D721Med (cell line): ENCODE measurements around the gene PNMA6E.
"Not testable (repeated sequence)": the region's sequence is repeated elsewhere in the genome, so short reads cannot be mapped to it uniquely, and the experiment has no call there.

Source experiments
- DNase-seq: peaks from one replicate; pipeline ENCODE4 v3.0.0; 2011; ENCODE audit warnings: low spot score; ENCODE audit not compliant: insufficient read length
- FAIRE-seq: peaks from 2 replicates; lab custom pipeline; 2011; peaks lifted over from hg19 to GRCh38; lab: Jason Lieb, UNC
- CTCF ChIP-seq: IDR thresholded peaks from 2 replicates; pipeline ENCODE4 v1.5.1; 2012; ENCODE audit warnings: mild to moderate bottlenecking, control low read depth; ENCODE audit not compliant: insufficient read depth; ENCODE audit errors: missing control alignments

Gene PNMA6E

GRCh38 chrX:153388722-153389459, 12.3 kb downstream of the PNMA6E start:
- FAIRE-seq (no peak), DNase-seq (no peak)
- TF ChIP-seq CTCF, result no peak

- FAIRE-seq, result no peak
- DNase-seq, result no peak
- no peak for TF ChIP-seq CTCF
These were observed 13.0 kb downstream of the PNMA6E start for GRCh38 chrX:153387987-153388721.

- no peak for FAIRE-seq
- DNase-seq, result no peak
- TF ChIP-seq CTCF, result no peak
These were observed 13.8 kb downstream of the PNMA6E start for GRCh38 chrX:153387345-153387744.

DNA sequence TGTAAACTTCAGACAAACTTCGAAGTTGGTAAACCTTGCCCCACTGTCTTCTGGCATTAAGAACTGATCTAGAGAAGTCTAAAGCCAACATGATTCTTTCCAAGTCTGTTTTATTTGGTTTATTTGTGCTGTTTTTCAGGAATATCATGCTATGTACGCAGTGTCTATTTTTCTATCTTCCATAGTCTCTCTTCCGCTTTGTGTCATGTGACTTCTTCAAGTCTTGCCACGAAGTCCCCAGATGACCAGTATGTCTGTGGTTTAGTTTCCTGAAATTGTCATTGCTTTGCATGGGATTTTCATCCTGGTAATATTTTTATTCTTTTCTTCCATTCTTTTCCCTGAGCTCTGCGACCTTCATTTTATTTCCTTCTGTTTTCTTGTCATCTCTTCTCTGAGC, 15.1 kb downstream of the PNMA6E start:
- no peak for TF ChIP-seq CTCF
- DNase-seq (no peak), FAIRE-seq (no peak)

- not testable (repeated sequence) for DNase-seq, FAIRE-seq
These were observed 16.2 kb downstream of the PNMA6E start for GRCh38 chrX:153384973-153385372.

DNA sequence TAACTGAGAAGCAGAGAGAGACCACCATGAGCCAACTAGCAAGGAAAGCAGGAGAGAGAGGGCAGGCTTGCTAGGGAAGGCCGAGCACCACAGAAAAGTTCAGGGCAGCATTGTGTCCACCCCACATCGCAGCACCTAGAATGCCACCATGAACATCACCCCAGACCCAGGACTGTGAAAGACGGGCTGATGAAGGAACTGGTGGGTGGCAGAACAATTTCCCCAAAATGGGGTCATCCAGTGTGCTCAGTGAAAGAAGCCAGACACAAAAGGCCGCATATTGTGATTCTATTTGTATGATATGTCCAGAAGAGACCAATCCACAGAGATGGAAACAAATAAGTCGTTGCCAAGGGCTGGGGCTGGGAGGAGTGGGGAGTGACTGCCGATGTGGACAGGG, 16.8 kb downstream of the PNMA6E start:
- TF ChIP-seq CTCF, result no peak
- FAIRE-seq (no peak), DNase-seq (no peak)

GRCh38 chrX:153382563-153383482, 18.3 kb downstream of the PNMA6E start:
- no peak for TF ChIP-seq CTCF
- FAIRE-seq (no peak), DNase-seq (no peak)
